CD4-positive, alpha-beta T cell (primary cell): Measurements from ENCODE around the gene GABRA6. TPM values are rescaled to one million over a fixed set of nuclear protein-coding genes. Genes with fewer than 3 reads are reported as not detected.

Source experiments
- ATAC-seq: fragments of 200-7000 bp; cut with Tn5 transposase; one replicate; pipeline ENCODE4 v1.10.0; 2022; ENCODE audit warnings: mild to moderate bottlenecking; ENCODE audit not compliant: poor library complexity
- CTCF ChIA-PET: fragments of 350-600 bp; sonication (Branson Sonifier 250); formaldehyde crosslinking; loops from one replicate; lab custom pipeline; 2021; ENCODE audit warnings: antibody characterized with exemption, inconsistent platforms; lab: Charles Lee
- POLR2A ChIA-PET: fragments of 350-600 bp; sonication (Branson Sonifier 250); formaldehyde crosslinking; loops from one replicate; lab custom pipeline; 2021; ENCODE audit warnings: antibody characterized with exemption, inconsistent platforms; lab: Charles Lee
- DNase-seq, 14 experiments: peaks; one replicate each; pipeline ENCODE4 v3.0.0-alpha.2; 2013 to 2020; ENCODE audit warnings: mixed read lengths in 2 of 14
- H3K27ac ChIP-seq, 2 donors: one replicate each; pipeline versions ENCODE4 v1.5.1 to v1.7.0; 2013; ENCODE audit warnings: low read length in 2 of 2, low read depth in 1 of 2, mild to moderate bottlenecking in 1 of 2
- H3K27me3 ChIP-seq, 2 experiments: 1 replicate in 1 of 2; 2 replicates in 1 of 2; pipeline versions ENCODE4 v1.6.1 to v1.7.0; 2013; ENCODE audit warnings: low read length in 2 of 2, control low read depth in 1 of 2, mild to moderate bottlenecking in 1 of 2, moderate library complexity in 1 of 2; ENCODE audit not compliant: insufficient read depth in 2 of 2, control insufficient read depth in 1 of 2
- H3K36me3 ChIP-seq: one replicate; pipeline ENCODE4 v1.6.1; 2013; ENCODE audit warnings: low read length, control low read depth; ENCODE audit not compliant: insufficient read depth
- H3K4me1 ChIP-seq: one replicate; pipeline ENCODE4 v1.6.1; 2013; ENCODE audit warnings: low read length, control low read depth; ENCODE audit not compliant: insufficient read depth
- H3K4me3 ChIP-seq: one replicate; pipeline ENCODE4 v1.5.1; 2013; ENCODE audit warnings: mild to moderate bottlenecking, low read length, moderate library complexity
- H3K9me3 ChIP-seq, 2 experiments: 1 replicate in 1 of 2; 2 replicates in 1 of 2; pipeline versions ENCODE4 v1.6.1 to v1.7.0; 2013; ENCODE audit warnings: low read length in 2 of 2, mild to moderate bottlenecking in 2 of 2, control low read depth in 1 of 2, moderate library complexity in 1 of 2; ENCODE audit not compliant: control insufficient read depth in 1 of 2, insufficient read depth in 1 of 2
- H3K27ac Mint-ChIP-seq: one replicate; pipeline ENCODE4 v1.8.0; 2020; ENCODE audit warnings: mixed read lengths
- H3K27me3 Mint-ChIP-seq: one replicate; pipeline ENCODE4 v1.8.0; 2021; ENCODE audit warnings: mixed read lengths
- H3K36me3 Mint-ChIP-seq: one replicate; pipeline ENCODE4 v1.8.0; 2021; ENCODE audit warnings: low read depth, mixed read lengths
- H3K4me1 Mint-ChIP-seq: one replicate; pipeline ENCODE4 v1.8.0; 2021; ENCODE audit warnings: low read depth, mixed read lengths
- H3K4me3 Mint-ChIP-seq: one replicate; pipeline ENCODE4 v1.8.0; 2020; ENCODE audit warnings: mild to moderate bottlenecking, mixed read lengths
- H3K9me3 Mint-ChIP-seq: one replicate; pipeline ENCODE4 v1.8.0; 2020; ENCODE audit warnings: mixed read lengths
- intact Hi-C, 2 experiments: fragments of 100-400 bp; cut with DNase I in 1 of 2; cut with micrococcal nuclease in 1 of 2; formaldehyde crosslinking; loops; one replicate each; pipeline versions ENCODE4 v1.15.1 to v1.9.0; 2023 to 2025; cut with DNase I, micrococcal nuclease
- total RNA-seq, 174 experiments: library from RNA in 2 of 174; stranded (reverse) in 2 of 174; gene quantifications; one replicate each; pipeline ENCODE4 v1.2.3 and lab custom pipeline; 2021 to 2026
- TF ChIP-seq, protein P1 (sequence below): fragments of 200-600 bp; IDR thresholded peaks from one replicate; pipeline ENCODE4 v1.8.0; 2022; ENCODE audit warnings: antibody characterized with exemption, mild to moderate bottlenecking

GABRA6 gene
- total RNA-seq, 2 experiments from 2014 or later, result not detected

DNA sequence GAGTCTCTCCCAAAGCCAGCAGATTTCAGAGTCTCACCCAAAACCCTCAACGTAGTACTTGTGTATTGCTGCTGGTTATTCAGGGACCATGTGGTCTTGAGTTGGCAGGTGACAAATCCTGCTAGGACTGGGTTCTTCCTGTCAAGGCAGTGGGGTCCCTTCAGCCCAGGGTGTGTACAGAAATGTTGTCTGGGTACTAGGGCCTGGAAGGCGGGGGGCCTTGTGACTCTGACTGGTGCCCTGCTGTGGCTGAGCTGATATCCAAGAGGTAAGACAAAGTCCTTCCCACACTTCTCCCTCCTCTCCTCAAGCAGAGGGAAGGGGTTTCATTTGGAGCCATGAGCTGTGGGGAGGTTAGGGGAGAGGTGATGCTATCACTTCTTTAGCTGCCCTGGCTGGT is 58.8 kb downstream of the GABRA6 start:
- H3K4me3 ChIP-seq, result no peak overlapping the region
- Mint-ChIP-seq H3K36me3 (no peaks in the 10 kb centered on the region), H3K9me3 (peaks cover 16% of the 10 kb centered on the region), H3K4me3 (no peak overlapping the region), H3K27me3 (no peaks in the 10 kb centered on the region), H3K27ac (no peak overlapping the region), H3K4me1 (no peaks in the 10 kb centered on the region)
- no peak for DNase-seq
- intact Hi-C loops, result no loop called here
- CTCF ChIA-PET, result no interaction called here
- TF ChIP-seq, protein P1, sequence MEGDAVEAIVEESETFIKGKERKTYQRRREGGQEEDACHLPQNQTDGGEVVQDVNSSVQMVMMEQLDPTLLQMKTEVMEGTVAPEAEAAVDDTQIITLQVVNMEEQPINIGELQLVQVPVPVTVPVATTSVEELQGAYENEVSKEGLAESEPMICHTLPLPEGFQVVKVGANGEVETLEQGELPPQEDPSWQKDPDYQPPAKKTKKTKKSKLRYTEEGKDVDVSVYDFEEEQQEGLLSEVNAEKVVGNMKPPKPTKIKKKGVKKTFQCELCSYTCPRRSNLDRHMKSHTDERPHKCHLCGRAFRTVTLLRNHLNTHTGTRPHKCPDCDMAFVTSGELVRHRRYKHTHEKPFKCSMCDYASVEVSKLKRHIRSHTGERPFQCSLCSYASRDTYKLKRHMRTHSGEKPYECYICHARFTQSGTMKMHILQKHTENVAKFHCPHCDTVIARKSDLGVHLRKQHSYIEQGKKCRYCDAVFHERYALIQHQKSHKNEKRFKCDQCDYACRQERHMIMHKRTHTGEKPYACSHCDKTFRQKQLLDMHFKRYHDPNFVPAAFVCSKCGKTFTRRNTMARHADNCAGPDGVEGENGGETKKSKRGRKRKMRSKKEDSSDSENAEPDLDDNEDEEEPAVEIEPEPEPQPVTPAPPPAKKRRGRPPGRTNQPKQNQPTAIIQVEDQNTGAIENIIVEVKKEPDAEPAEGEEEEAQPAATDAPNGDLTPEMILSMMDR, result no peak
- ATAC-seq, result no peak
- H3K36me3 ChIP-seq, result no peaks in the 10 kb centered on the region
- POLR2A ChIA-PET, result no interaction called here
- H3K27ac ChIP-seq, result no peak overlapping the region
- no peaks in the 10 kb centered on the region for H3K27me3 ChIP-seq
- no peaks in the 10 kb centered on the region for H3K4me1 ChIP-seq
- peaks cover 0 to 9% of the 10 kb centered on the region in 2 experiments for H3K9me3 ChIP-seq

DNA sequence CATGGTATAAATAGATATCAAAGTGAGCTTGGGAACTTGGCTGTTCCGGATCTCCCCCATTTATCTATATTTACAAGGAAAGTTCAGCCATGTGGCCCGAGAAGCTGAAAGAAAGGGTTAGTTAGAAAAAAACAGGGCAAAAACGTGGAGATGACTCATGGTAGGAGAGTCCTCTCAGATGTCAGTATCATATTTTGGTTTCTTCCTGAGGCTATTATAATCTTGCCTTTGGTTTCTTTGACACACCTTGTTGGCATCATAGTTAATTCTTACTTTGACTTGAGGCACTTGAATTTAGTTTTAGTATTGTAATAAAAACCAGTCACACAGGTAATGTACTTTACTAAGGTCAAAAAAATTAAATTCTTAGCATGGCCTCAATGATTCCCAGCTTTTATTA is 59.9 kb downstream of the GABRA6 start:
- Histone ChIP-seq H3K4me3 (no peak overlapping the region), H3K27ac (no peak overlapping the region), H3K27me3 (no peaks in the 10 kb centered on the region), H3K9me3 (peaks cover 0 to 9% of the 10 kb centered on the region in 2 experiments), H3K36me3 (no peaks in the 10 kb centered on the region), H3K4me1 (no peaks in the 10 kb centered on the region)
- CTCF ChIA-PET, result no interaction called here
- intact Hi-C loops, result no loop called here
- no peaks in the 10 kb centered on the region for H3K36me3 Mint-ChIP-seq
- no peaks in the 10 kb centered on the region for H3K4me1 Mint-ChIP-seq
- TF ChIP-seq, protein P1, result no peak
- no peak overlapping the region for H3K27ac Mint-ChIP-seq
- DNase-seq, result no peak
- H3K27me3 Mint-ChIP-seq, result no peaks in the 10 kb centered on the region
- H3K9me3 Mint-ChIP-seq, result peaks cover 13% of the 10 kb centered on the region
- POLR2A ChIA-PET, result no interaction called here
- H3K4me3 Mint-ChIP-seq, result no peak overlapping the region
- no peak for ATAC-seq

DNA sequence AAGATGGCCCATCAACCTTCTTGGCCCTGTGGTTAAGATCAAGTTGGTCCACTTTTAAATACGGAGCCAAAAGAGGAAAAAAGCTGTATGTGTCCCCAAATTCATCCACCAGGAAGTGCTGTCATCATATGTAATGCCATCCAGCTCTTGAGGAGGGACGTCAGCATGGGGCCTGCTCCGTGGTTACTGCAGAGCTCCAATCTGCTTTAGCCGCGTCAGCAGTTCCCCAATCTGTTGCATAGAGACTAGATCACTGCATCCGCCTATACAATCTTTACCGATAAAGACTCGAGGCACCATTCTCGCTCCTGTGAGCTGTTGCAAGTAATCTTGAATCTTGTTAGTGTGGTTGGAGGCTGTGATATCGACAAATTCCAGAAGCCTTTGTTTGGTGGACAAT is 65.7 kb downstream of the GABRA6 start:
- H3K27me3 Mint-ChIP-seq, result no peaks in the 10 kb centered on the region
- H3K4me3 ChIP-seq, result no peak overlapping the region
- ATAC-seq (no peak), DNase-seq (no peak)
- peaks cover 0 to 3% of the 10 kb centered on the region in 2 experiments for H3K9me3 ChIP-seq
- peaks cover 17% of the 10 kb centered on the region for H3K9me3 Mint-ChIP-seq
- no peaks in the 10 kb centered on the region for H3K4me1 ChIP-seq
- H3K4me1 Mint-ChIP-seq, result no peaks in the 10 kb centered on the region
- no peaks in the 10 kb centered on the region for H3K36me3 Mint-ChIP-seq
- H3K4me3 Mint-ChIP-seq, result no peak overlapping the region
- H3K36me3 ChIP-seq, result no peaks in the 10 kb centered on the region
- H3K27ac ChIP-seq, result no peak overlapping the region
- no peaks in the 10 kb centered on the region for H3K27me3 ChIP-seq
- H3K27ac Mint-ChIP-seq, result no peak overlapping the region
- POLR2A ChIA-PET, result no interaction called here
- TF ChIP-seq, protein P1, result no peak
- intact Hi-C loops, result no loop called here
- CTCF ChIA-PET, result no interaction called here

Other genes with a start within 250 kb of the GABRA6 start
- gene GABRB2, start 139.0 kb upstream of the GABRA6 start, total RNA-seq, result not detected
- gene GABRA1, start 162.4 kb downstream of the GABRA6 start, total RNA-seq, result not detected